ENCODE measurements around the gene CA10.

DNA sequence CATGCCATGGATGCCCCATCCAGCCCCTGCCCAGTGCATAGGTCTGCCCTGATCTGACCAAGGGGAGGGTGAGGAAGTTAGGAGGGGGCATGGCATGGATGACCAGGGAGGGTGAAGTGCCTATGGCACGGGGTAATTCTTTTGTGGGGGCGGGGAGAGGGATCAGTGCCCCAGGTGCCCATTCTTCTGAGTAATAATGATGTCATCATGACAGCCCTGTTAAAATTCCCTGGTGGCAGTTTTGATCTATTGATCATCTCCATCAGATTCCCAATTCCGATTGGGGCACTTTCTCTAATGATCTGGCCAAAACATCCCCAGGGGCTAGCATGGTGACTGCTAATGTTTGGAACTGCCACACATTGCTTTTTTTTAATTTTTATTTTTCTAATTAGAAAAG lies 506.0 kb downstream of the CA10 start:
- TF ChIP-seq TBP (optimal IDR thresholded peaks at IDR 0.05; ENCODE audit: low read depth, low read length), result no peak
- no peak for TF ChIP-seq NBN (IDR thresholded peaks at IDR 0.05; ENCODE audit: low read depth)
- no peak for TF ChIP-seq ZFP36 (IDR thresholded peaks at IDR 0.05; ENCODE audit: low read depth, low read length, partially characterized antibody)
- no peak for TF ChIP-seq EP300 (IDR thresholded peaks at IDR 0.05; ENCODE audit: low read length)
- TF ChIP-seq KDM4B (IDR thresholded peaks at IDR 0.05; ENCODE audit: borderline replicate concordance in 2 of 2, low read depth in 1 of 2), result no peak
- TF ChIP-seq NR1H2 (CRISPR knock-in tag; IDR thresholded peaks at IDR 0.05), result no peak
- TF ChIP-seq, protein P1, sequence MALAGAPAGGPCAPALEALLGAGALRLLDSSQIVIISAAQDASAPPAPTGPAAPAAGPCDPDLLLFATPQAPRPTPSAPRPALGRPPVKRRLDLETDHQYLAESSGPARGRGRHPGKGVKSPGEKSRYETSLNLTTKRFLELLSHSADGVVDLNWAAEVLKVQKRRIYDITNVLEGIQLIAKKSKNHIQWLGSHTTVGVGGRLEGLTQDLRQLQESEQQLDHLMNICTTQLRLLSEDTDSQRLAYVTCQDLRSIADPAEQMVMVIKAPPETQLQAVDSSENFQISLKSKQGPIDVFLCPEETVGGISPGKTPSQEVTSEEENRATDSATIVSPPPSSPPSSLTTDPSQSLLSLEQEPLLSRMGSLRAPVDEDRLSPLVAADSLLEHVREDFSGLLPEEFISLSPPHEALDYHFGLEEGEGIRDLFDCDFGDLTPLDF (CRISPR knock-in tag; IDR thresholded peaks at IDR 0.05), result no peak
- TF ChIP-seq ZNF3 (CRISPR knock-in tag; IDR thresholded peaks at IDR 0.05), result no peak
- TF ChIP-seq JUND (IDR thresholded peaks at IDR 0.05; ENCODE audit: borderline replicate concordance, low read depth, low read length), result no peak
- TF ChIP-seq JUND (tag; IDR thresholded peaks at IDR 0.05; ENCODE audit: borderline replicate concordance, low read depth, low read length), result no peak
- TF ChIP-seq, protein P2, sequence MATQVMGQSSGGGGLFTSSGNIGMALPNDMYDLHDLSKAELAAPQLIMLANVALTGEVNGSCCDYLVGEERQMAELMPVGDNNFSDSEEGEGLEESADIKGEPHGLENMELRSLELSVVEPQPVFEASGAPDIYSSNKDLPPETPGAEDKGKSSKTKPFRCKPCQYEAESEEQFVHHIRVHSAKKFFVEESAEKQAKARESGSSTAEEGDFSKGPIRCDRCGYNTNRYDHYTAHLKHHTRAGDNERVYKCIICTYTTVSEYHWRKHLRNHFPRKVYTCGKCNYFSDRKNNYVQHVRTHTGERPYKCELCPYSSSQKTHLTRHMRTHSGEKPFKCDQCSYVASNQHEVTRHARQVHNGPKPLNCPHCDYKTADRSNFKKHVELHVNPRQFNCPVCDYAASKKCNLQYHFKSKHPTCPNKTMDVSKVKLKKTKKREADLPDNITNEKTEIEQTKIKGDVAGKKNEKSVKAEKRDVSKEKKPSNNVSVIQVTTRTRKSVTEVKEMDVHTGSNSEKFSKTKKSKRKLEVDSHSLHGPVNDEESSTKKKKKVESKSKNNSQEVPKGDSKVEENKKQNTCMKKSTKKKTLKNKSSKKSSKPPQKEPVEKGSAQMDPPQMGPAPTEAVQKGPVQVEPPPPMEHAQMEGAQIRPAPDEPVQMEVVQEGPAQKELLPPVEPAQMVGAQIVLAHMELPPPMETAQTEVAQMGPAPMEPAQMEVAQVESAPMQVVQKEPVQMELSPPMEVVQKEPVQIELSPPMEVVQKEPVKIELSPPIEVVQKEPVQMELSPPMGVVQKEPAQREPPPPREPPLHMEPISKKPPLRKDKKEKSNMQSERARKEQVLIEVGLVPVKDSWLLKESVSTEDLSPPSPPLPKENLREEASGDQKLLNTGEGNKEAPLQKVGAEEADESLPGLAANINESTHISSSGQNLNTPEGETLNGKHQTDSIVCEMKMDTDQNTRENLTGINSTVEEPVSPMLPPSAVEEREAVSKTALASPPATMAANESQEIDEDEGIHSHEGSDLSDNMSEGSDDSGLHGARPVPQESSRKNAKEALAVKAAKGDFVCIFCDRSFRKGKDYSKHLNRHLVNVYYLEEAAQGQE (IDR thresholded peaks at IDR 0.05; ENCODE audit: borderline replicate concordance), result no peak
- TF ChIP-seq, protein P2 (CRISPR knock-in tag; IDR thresholded peaks at IDR 0.05; ENCODE audit: low read depth), result no peak
- TF ChIP-seq POLR3G (IDR thresholded peaks at IDR 0.05; ENCODE audit: extremely low read depth, insufficient read length, insufficient replicate concordance), result no peak
- TF ChIP-seq, protein P3, sequence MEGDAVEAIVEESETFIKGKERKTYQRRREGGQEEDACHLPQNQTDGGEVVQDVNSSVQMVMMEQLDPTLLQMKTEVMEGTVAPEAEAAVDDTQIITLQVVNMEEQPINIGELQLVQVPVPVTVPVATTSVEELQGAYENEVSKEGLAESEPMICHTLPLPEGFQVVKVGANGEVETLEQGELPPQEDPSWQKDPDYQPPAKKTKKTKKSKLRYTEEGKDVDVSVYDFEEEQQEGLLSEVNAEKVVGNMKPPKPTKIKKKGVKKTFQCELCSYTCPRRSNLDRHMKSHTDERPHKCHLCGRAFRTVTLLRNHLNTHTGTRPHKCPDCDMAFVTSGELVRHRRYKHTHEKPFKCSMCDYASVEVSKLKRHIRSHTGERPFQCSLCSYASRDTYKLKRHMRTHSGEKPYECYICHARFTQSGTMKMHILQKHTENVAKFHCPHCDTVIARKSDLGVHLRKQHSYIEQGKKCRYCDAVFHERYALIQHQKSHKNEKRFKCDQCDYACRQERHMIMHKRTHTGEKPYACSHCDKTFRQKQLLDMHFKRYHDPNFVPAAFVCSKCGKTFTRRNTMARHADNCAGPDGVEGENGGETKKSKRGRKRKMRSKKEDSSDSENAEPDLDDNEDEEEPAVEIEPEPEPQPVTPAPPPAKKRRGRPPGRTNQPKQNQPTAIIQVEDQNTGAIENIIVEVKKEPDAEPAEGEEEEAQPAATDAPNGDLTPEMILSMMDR (IDR thresholded peaks at IDR 0.05 in 2 of 3, conservative IDR thresholded peaks at IDR 0.05 in 1 of 3; ENCODE audit: insufficient read depth in 2 of 3, low read depth in 1 of 3, low read length in 3 of 3), result no peak
- TF ChIP-seq, protein P4, sequence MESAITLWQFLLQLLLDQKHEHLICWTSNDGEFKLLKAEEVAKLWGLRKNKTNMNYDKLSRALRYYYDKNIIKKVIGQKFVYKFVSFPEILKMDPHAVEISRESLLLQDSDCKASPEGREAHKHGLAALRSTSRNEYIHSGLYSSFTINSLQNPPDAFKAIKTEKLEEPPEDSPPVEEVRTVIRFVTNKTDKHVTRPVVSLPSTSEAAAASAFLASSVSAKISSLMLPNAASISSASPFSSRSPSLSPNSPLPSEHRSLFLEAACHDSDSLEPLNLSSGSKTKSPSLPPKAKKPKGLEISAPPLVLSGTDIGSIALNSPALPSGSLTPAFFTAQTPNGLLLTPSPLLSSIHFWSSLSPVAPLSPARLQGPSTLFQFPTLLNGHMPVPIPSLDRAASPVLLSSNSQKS (CRISPR knock-in tag; IDR thresholded peaks at IDR 0.05), result no peak

All from K562 (cell line).